GM12878 (cell line): ENCODE results near the gene CYP2S1. TPM values are rescaled to one million over a fixed set of nuclear protein-coding genes. Genes with fewer than 3 reads are reported as not detected.

Experiments used
- ATAC-seq: fragments of 200-7000 bp; cut with Tn5 transposase; 3 replicates; pipeline ENCODE4 v1.9.1; 2020; ENCODE audit warnings: mild to moderate bottlenecking, moderate library complexity
- BruUV-seq: library from RNA; stranded (reverse); fragments of 400-500 nt; replicated peaks from 2 replicates; lab custom pipeline; 2021; lab: Mats Ljungman, UMichigan
- CTCF ChIA-PET: fragments of 300-600 bp; sonication (Branson Sonifier 250); formaldehyde crosslinking; extraction: SDS; loops from one replicate; lab custom pipeline; 2021; ENCODE audit warnings: inconsistent platforms; lab: Yijun Ruan, JAX
- POLR2A ChIA-PET: fragments of 350-600 bp; formaldehyde crosslinking; extraction: SDS; loops from one replicate; lab custom pipeline; 2021; ENCODE audit warnings: inconsistent platforms; lab: Charles Lee
- RAD21 ChIA-PET: fragments of 300-600 bp; sonication (Branson Sonifier 250); formaldehyde crosslinking; loops from one replicate; lab custom pipeline; 2023; ENCODE audit warnings: antibody characterized with exemption; ENCODE audit not compliant: unreplicated experiment; lab: Charles Lee
- SMC1A ChIA-PET: fragments of 300-600 bp; sonication (Branson Sonifier 250); formaldehyde crosslinking; loops from one replicate; lab custom pipeline; 2023; ENCODE audit not compliant: unreplicated experiment, uncharacterized antibody; lab: Charles Lee
- DNase-seq: peaks from one replicate; pipeline ENCODE4 v3.0.0-alpha.2; 2011; ENCODE audit warnings: low read depth, low spot score
- FAIRE-seq: peaks from 3 replicates; lab custom pipeline; 2011; peaks lifted over from hg19 to GRCh38; lab: Jason Lieb, UNC
- H2AFZ ChIP-seq: 2 replicates; pipeline ENCODE4 v1.6.0; 2011; ENCODE audit warnings: low read depth, low read length, control low read depth; ENCODE audit not compliant: control insufficient read depth
- H3K27ac ChIP-seq: 2 replicates; pipeline ENCODE4 v1.5.1; 2011; ENCODE audit warnings: control low read depth; ENCODE audit not compliant: control insufficient read depth, insufficient read depth
- H3K27me3 ChIP-seq, 2 experiments: replicated peaks in 1 of 2; 2 replicates each; pipeline versions ENCODE4 v1.6.0 to v1.6.1; 2011; ENCODE audit warnings: low read length in 1 of 2; ENCODE audit not compliant: control insufficient read depth in 2 of 2, insufficient read depth in 2 of 2
- H3K36me3 ChIP-seq, 2 experiments: 2 replicates each; pipeline ENCODE4 v1.5.1; 2011; ENCODE audit warnings: low read length in 1 of 2; ENCODE audit not compliant: control insufficient read depth in 2 of 2, insufficient read depth in 2 of 2
- H3K4me1 ChIP-seq: 2 replicates; pipeline ENCODE4 v1.6.1; 2011; ENCODE audit warnings: mild to moderate bottlenecking, low read length, moderate library complexity, mixed read lengths; ENCODE audit not compliant: control insufficient read depth, insufficient read depth
- H3K4me2 ChIP-seq: 2 replicates; pipeline ENCODE4 v1.6.0; 2011; ENCODE audit warnings: control low read depth; ENCODE audit not compliant: control insufficient read depth, insufficient read depth
- H3K4me3 ChIP-seq: fragments of 200-600 bp; sonication (generic); 2 replicates; pipeline ENCODE4 v1.5.1; 2016
- H3K79me2 ChIP-seq: 2 replicates; pipeline ENCODE4 v1.6.0; 2011; ENCODE audit warnings: low read length; ENCODE audit not compliant: control insufficient read depth, insufficient read depth
- H3K9ac ChIP-seq: 2 replicates; pipeline ENCODE4 v1.8.0; 2011; ENCODE audit warnings: low read length, control low read depth, mixed read lengths; ENCODE audit not compliant: control insufficient read depth, insufficient read depth
- H3K9me3 ChIP-seq: replicated peaks from 3 replicates; pipeline ENCODE4 v1.5.1; 2011; ENCODE audit warnings: mild to moderate bottlenecking, low read length; ENCODE audit not compliant: control insufficient read depth, insufficient read depth
- H4K20me1 ChIP-seq: 2 replicates; pipeline ENCODE4 v1.6.0; 2011; ENCODE audit not compliant: control insufficient read depth, insufficient read depth
- ATF7 ChIP-seq: fragments of 450-650 bp; IDR thresholded peaks from 2 replicates; pipeline ENCODE4 v1.6.1; 2016; ENCODE audit warnings: low read depth, mild to moderate bottlenecking
- EGR1 ChIP-seq, 2 experiments: IDR thresholded peaks; 1 replicate in 1 of 2; 2 replicates in 1 of 2; pipeline ENCODE4 v1.6.1; 2011 to 2012; ENCODE audit warnings: low read depth in 2 of 2, low read length in 2 of 2, borderline replicate concordance in 1 of 2, mild to moderate bottlenecking in 1 of 2, moderate library complexity in 1 of 2
- SMARCA5 ChIP-seq: fragments of 450-650 bp; IDR thresholded peaks from 2 replicates; pipeline ENCODE4 v1.6.1; 2017; ENCODE audit warnings: mild to moderate bottlenecking
- SP1 ChIP-seq: IDR thresholded peaks from one replicate; pipeline ENCODE4 v1.6.1; 2011; ENCODE audit warnings: low read depth, low read length
- ZNF274 ChIP-seq: IDR thresholded peaks from one replicate; pipeline ENCODE4 v1.8.0; 2011; ENCODE audit not compliant: insufficient read length, insufficient read depth
- WGBS: methylation state at CpG from one replicate; pipeline ENCODE4 v1.1.6; 2016; ENCODE audit warnings: low lambda C conversion rate; ENCODE audit not compliant: insufficient replicate concordance, insufficient coverage; ENCODE audit errors: missing lambda C conversion rate; 5-methylcytosine and 5-hydroxymethylcytosine counted together
- in situ Hi-C: fragments of 300-500 bp; cut with MboI; formaldehyde crosslinking; loops from 9 replicates; pipeline ENCODE4 v1.14.3; 2018; ENCODE audit warnings: mixed read lengths
- intact Hi-C: fragments of 100-400 bp; cut with micrococcal nuclease; formaldehyde crosslinking; loops from one replicate; pipeline ENCODE4 v1.14.2; 2022; ENCODE audit not compliant: unreplicated experiment
- polyA plus RNA-seq, 11 experiments: library from polyadenylated mRNA; depleted of rRNA in 4 of 11; unstranded in 6 of 11; stranded (reverse) in 5 of 11; fragments of >200 nt; fragmentation: Nextera tagmentation in 4 of 11; fragmentation: Illumina TruSeq in 1 of 11; extraction: Ambion mirVana in 4 of 11; extraction: Trizol in 1 of 11; gene quantifications; 1 replicate in 1 of 11; 2 replicates in 10 of 11; pipeline versions ENCODE4 v1.2.1 to v1.2.3, GENCODE V29; 2011 to 2016; ENCODE audit warnings: inconsistent platforms in 2 of 11, missing spikeins in 2 of 11, low read depth in 1 of 11
- total RNA-seq, 4 experiments: library from RNA; depleted of rRNA in 3 of 4; stranded (reverse); fragments of >200 nt in 3 of 4; fragmentation: Illumina TruSeq in 1 of 4; extraction: Trizol in 1 of 4; gene quantifications; 2 replicates each; pipeline versions ENCODE4 v1.2.1 to v1.2.3, GENCODE V29; 2013 to 2021

The CYP2S1 gene
- total and polyA plus RNA-seq, 10 of the 15 experiments (the other 5 are each of a cell fraction or from before 2014, with no cell fraction given) = 0.03 to 0.28 (median 0.12) TPM; not detected in 2

- Histone ChIP-seq H3K4me1 (no peaks in the 10 kb centered on the region), H3K27ac (no peak overlapping the region), H3K4me2 (no peak overlapping the region), H3K36me3 (no peaks in the 10 kb centered on the region), H3K9me3 (no peaks in the 10 kb centered on the region), H2AFZ (no peak overlapping the region), H4K20me1 (no peaks in the 10 kb centered on the region), H3K4me3 (no peak overlapping the region), H3K9ac (no peak overlapping the region), H3K27me3 (peaks cover 0 to 4% of the 10 kb centered on the region in 2 experiments; a peak in 2 of 4 replicates), H3K79me2 (no peaks in the 10 kb centered on the region)
- SMC1A ChIA-PET = no interaction called here
- RAD21 ChIA-PET = no interaction called here
- intact Hi-C loops = no loop called here
- POLR2A ChIA-PET = no interaction called here
- no TSS peak for BruUV-seq
- DNase-seq (no peak), ATAC-seq (no peak), FAIRE-seq (no peak)
- CTCF ChIA-PET = no interaction called here
- in situ Hi-C loops = no loop called here
- 9% methylated on average over 7 of the region's 7 CpGs for WGBS
- TF ChIP-seq ZNF274 (no peak), SMARCA5 (no peak), SP1 (no peak)
Measured at GRCh38 chr19:41218249-41218614, 25.2 kb downstream of the CYP2S1 start.

- H3K79me2 ChIP-seq = no peaks in the 10 kb centered on the region
- no TSS peak for BruUV-seq
Measured at GRCh38 chr19:41218615-41219507, 25.8 kb downstream of the CYP2S1 start, which contains the start of gene AXL. Gene AXL, plus strand, starts transcription at chr19:41219223. Its CDS starts 170 bp downstream, at chr19:41219393.

More at GRCh38 chr19:41218615-41219507, 25.8 kb downstream of the CYP2S1 start, which contains the start of gene AXL:
- ATAC-seq (no peak), DNase-seq (no peak), FAIRE-seq (no peak)
- CTCF ChIA-PET = no interaction called here
- no peaks in the 10 kb centered on the region for H3K36me3 ChIP-seq
- peaks cover 0 to 4% of the 10 kb centered on the region in 2 experiments; a peak in 2 of 4 replicates for H3K27me3 ChIP-seq
- no peaks in the 10 kb centered on the region for H4K20me1 ChIP-seq
- no peak within 1 kb of the TSS for H3K27ac ChIP-seq
- H2AFZ ChIP-seq = no peak within 1 kb of the TSS
- H3K4me3 ChIP-seq = no peak within 1 kb of the TSS
- TF ChIP-seq EGR1 (IDR thresholded peaks at IDR 0.05; ENCODE audit: borderline replicate concordance in 1 of 2, low read depth in 2 of 2, low read length in 2 of 2) (no peak), ATF7 (no peak)
- SMC1A ChIA-PET = no interaction called here
- POLR2A ChIA-PET = no interaction called here
- intact Hi-C loops (no loop called here), in situ Hi-C loops (no loop called here)
- H3K9ac ChIP-seq = no peak within 1 kb of the TSS
- no peaks in the 10 kb centered on the region for H3K9me3 ChIP-seq
- RAD21 ChIA-PET = no interaction called here
- WGBS = 20% methylated on average over 25 of the region's 32 CpGs
- no peaks in the 10 kb centered on the region for H3K4me1 ChIP-seq
- H3K4me2 ChIP-seq = no peak within 1 kb of the TSS
